ENCODE data around the gene KYAT1.

Gene KYAT1

GRCh38 chr9:128833696-128834095, 48.1 kb downstream of the KYAT1 start:
- TF ChIP-seq CTCF (IDR thresholded peaks at IDR 0.05), result no peak

- TF ChIP-seq CTCF (IDR thresholded peaks at IDR 0.05), result no peak
Observed at GRCh38 chr9:128829477-128830251, 52.1 kb downstream of the KYAT1 start, which contains the start of gene SPOUT1. SPOUT1 (minus strand) TSS chr9:128829794; CDS start chr9:128829780, 14 bp downstream.

- TF ChIP-seq CTCF (IDR thresholded peaks at IDR 0.05), result no peak
Observed at GRCh38 chr9:128828719-128829452, 52.9 kb downstream of the KYAT1 start.

GRCh38 chr9:128828267-128828666, 53.5 kb downstream of the KYAT1 start:
- no peak for TF ChIP-seq CTCF (IDR thresholded peaks at IDR 0.05)

- TF ChIP-seq CTCF (IDR thresholded peaks at IDR 0.05), result no peak
Observed at GRCh38 chr9:128825923-128826700, 55.6 kb downstream of the KYAT1 start.

GRCh38 chr9:128824911-128825310, 56.8 kb downstream of the KYAT1 start:
- TF ChIP-seq CTCF (IDR thresholded peaks at IDR 0.05), result no peak

- TF ChIP-seq CTCF (IDR thresholded peaks at IDR 0.05), result no peak
Observed at GRCh38 chr9:128823903-128824406, 57.8 kb downstream of the KYAT1 start.

Data from LNCAP (cell line).